Lung (tissue), 12 donors: Measurements from ENCODE around the gene CCDC171. TPM values are rescaled to one million over a fixed set of nuclear protein-coding genes. Genes with fewer than 3 reads are reported as not detected.
"Not testable (repeated sequence)": the region's sequence is repeated elsewhere in the genome, so short reads cannot be mapped to it uniquely, and the experiment has no call there.

Source experiments
- ATAC-seq: fragments of 200-7000 bp; cut with Tn5 transposase; one replicate; pipeline ENCODE4 v1.9.1; 2020; ENCODE audit warnings: moderate number of reproducible peaks; ENCODE audit not compliant: insufficient read depth, low FRiP score
- DNase-seq, 3 donors: peaks; one replicate each; pipeline ENCODE4 v3.0.0-alpha.2; 2013 to 2017
- H3K27ac ChIP-seq, 2 donors: one replicate each; pipeline ENCODE4 v1.5.1; 2013; ENCODE audit warnings: mild to moderate bottlenecking in 2 of 2, moderate library complexity in 2 of 2, control low read depth in 1 of 2, inconsistent platforms in 1 of 2, low read depth in 1 of 2, low read length in 1 of 2
- H3K27me3 ChIP-seq, 3 donors: one replicate each; pipeline ENCODE4 v1.5.1; 2013; ENCODE audit warnings: low read length in 2 of 3; ENCODE audit not compliant: control insufficient read depth in 3 of 3, insufficient read depth in 3 of 3
- H3K36me3 ChIP-seq, 4 donors: one replicate each; pipeline ENCODE4 v1.5.1; 2013; ENCODE audit warnings: low read length in 4 of 4, mild to moderate bottlenecking in 1 of 4, moderate library complexity in 1 of 4; ENCODE audit not compliant: control insufficient read depth in 4 of 4, insufficient read depth in 4 of 4
- H3K4me1 ChIP-seq, 5 donors: one replicate each; pipeline ENCODE4 v1.5.1; 2013; ENCODE audit warnings: low read length in 5 of 5, mild to moderate bottlenecking in 2 of 5, moderate library complexity in 1 of 5; ENCODE audit not compliant: control insufficient read depth in 5 of 5, insufficient read depth in 5 of 5
- H3K4me3 ChIP-seq: one replicate; pipeline ENCODE4 v1.5.1; 2013; ENCODE audit warnings: mild to moderate bottlenecking, control low read depth, moderate library complexity
- H3K9ac ChIP-seq, 2 donors: one replicate each; pipeline ENCODE4 v1.5.1; 2013; ENCODE audit warnings: low read length in 2 of 2, control low read depth in 1 of 2; ENCODE audit not compliant: insufficient read depth in 1 of 2
- H3K9me3 ChIP-seq, 4 donors: one replicate each; pipeline ENCODE4 v1.5.1; 2013; ENCODE audit warnings: low read length in 3 of 4, mild to moderate bottlenecking in 1 of 4, moderate library complexity in 1 of 4; ENCODE audit not compliant: control insufficient read depth in 4 of 4, insufficient read depth in 3 of 4
- CTCF ChIP-seq: IDR thresholded peaks from 2 replicates; pipeline ENCODE4 v1.5.1; 2012; ENCODE audit warnings: mild to moderate bottlenecking; ENCODE audit errors: control extremely low read depth, extremely low read depth
- WGBS, 2 donors: extraction: QIAGEN DNeasy Blood & Tissue Kit; methylation state at CpG; one replicate each; pipeline ENCODE4 v1.1.7; 2013; 5-methylcytosine and 5-hydroxymethylcytosine counted together
- polyA plus RNA-seq, 2 donors: library from polyadenylated mRNA; stranded (reverse); fragments of 200-250 nt; gene quantifications; one replicate each; pipeline ENCODE4 v1.2.1, GENCODE V29; 2013
- total RNA-seq, 2 donors: library from RNA; depleted of rRNA in 1 of 2; stranded (reverse); fragments of >200 nt in 1 of 2; gene quantifications; one replicate each; pipeline ENCODE4 v1.2.1, GENCODE V29; 2014 to 2021
- donor health status: control.
- donor health status: control.
- donor health status: Bipolar disorder and iron deficiency.
- donor health status: healthy.
- donor health status: DM: yes; HTN: yes; CAD: no.

CCDC171 gene
- total and polyA plus RNA-seq, 4 donors, result 0.40 to 17.0 (median 2.5) TPM

DNA sequence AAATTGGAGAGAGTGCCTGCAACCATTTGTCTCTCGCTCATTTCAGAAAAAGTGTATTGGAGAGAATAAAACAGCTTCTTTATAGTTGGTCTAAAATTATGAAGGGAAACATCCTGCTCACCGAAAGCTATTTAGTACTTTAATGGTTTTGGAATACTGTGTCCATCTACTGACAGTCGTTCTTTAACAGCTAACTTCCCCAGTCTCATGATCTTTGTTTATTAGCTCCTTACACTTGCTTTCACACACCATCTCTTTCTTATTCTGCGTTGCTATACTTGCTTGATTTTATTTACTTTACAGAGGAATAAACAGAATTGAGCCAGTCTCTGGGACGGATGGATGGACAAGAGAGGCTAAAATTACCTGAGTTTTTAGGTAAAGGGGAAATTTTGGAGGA is 229.3 kb downstream of the CCDC171 start:
- peaks cover 0 to 10% (median 0%) of the 10 kb centered on the region in 5 donors for H3K4me1 ChIP-seq
- H3K9me3 ChIP-seq, result no peaks in the 10 kb centered on the region
- WGBS, 2 donors, result 81 to 93% methylated on average over 5 of the region's 5 CpGs
- no peak overlapping the region for H3K9ac ChIP-seq
- no peak overlapping the region for H3K4me3 ChIP-seq
- no peaks in the 10 kb centered on the region for H3K36me3 ChIP-seq
- ATAC-seq (no peak), DNase-seq (peak in 2 of 3 donors; percentile 63 to 68)
- no peak overlapping the region for H3K27ac ChIP-seq
- TF ChIP-seq CTCF, result no peak
- H3K27me3 ChIP-seq, result no peaks in the 10 kb centered on the region

DNA sequence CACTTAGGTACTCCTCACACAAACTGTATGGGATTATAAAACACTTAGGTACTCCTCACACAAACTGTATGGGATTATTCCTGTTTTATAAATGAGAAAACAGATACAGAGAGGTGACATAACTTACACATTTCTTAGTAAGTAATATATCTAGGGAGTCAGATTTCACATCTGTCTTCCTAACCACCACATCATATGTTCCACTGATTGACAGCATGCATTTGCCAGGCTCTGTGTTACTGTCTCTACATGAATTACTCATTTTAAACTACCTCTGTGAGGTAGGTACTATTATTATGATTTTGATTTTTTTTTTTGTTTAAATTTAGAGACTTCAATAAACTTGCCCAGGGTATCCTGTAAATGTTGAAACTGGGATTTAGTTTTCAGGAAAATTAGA is 232.7 kb downstream of the CCDC171 start:
- no peak for ATAC-seq
- no peak for TF ChIP-seq CTCF
- H3K9me3 ChIP-seq, result no peaks in the 10 kb centered on the region
- no peak overlapping the region for H3K4me3 ChIP-seq
- no peak for DNase-seq
- H3K4me1 ChIP-seq, result peaks cover 0 to 7% (median 0%) of the 10 kb centered on the region in 5 donors
- no peak overlapping the region for H3K9ac ChIP-seq
- no peak overlapping the region for H3K27ac ChIP-seq
- no peaks in the 10 kb centered on the region for H3K36me3 ChIP-seq
- H3K27me3 ChIP-seq, result no peaks in the 10 kb centered on the region

GRCh38 chr9:15786616-15787015 is 233.8 kb downstream of the CCDC171 start:
- Histone ChIP-seq H3K9ac (no peak overlapping the region), H3K36me3 (no peaks in the 10 kb centered on the region), H3K27ac (no peak overlapping the region), H3K27me3 (no peaks in the 10 kb centered on the region), H3K9me3 (no peaks in the 10 kb centered on the region), H3K4me3 (no peak overlapping the region), H3K4me1 (peaks cover 0 to 7% (median 0%) of the 10 kb centered on the region in 5 donors)
- WGBS, 2 donors, result 84 to 85% methylated on average over 3 of the region's 3 CpGs
- DNase-seq, result no peak
- no peak for TF ChIP-seq CTCF
- no peak for ATAC-seq

DNA sequence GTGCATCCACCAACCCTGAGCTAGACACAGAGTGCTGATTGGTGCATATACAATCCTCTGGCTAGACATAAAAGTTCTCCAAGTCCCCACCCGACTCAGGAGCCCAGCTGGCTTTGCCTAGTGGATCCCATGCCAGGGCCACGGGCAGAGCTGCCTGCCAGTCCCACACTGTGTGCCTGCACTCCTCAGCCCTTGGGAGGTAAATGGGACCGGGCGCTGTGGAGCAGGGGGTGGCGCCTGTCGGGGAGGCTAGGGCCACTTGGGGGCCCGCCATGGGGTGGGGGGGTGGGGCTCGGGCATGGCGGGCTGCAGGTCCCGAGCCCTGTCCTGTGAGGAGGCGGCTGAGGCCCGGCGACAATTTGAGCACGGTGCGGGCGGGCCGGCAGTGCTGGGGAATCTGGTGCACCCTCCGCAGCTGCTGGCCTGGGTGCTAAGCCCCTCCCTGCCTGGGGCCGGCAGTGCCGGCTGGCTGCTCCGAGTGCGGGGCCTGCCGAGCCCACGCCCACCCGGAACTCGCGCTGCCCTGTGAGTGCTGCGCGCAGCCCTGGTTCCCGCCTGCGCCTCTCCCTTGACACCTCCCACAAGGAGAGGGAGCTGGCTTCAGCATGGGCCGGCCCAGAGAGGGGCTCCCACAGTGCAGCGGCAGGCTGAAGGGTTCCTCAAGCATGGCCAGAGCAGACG is 257.5 kb downstream of the CCDC171 start:
- WGBS, 2 donors, result 95 to 97% methylated on average over 33 to 34 of the region's 34 CpGs
- not testable (repeated sequence) for H3K27ac ChIP-seq, DNase-seq, H3K9ac ChIP-seq, H3K36me3 ChIP-seq, H3K4me1 ChIP-seq, ATAC-seq, H3K27me3 ChIP-seq, H3K4me3 ChIP-seq, H3K9me3 ChIP-seq
